Measurements from ENCODE around the gene SRRD. TPM values are rescaled to one million over a fixed set of nuclear protein-coding genes. Genes with fewer than 3 reads are reported as not detected.

Gene SRRD
- total RNA-seq, 1 experiment from 2014 or later = 21.9 TPM

DNA sequence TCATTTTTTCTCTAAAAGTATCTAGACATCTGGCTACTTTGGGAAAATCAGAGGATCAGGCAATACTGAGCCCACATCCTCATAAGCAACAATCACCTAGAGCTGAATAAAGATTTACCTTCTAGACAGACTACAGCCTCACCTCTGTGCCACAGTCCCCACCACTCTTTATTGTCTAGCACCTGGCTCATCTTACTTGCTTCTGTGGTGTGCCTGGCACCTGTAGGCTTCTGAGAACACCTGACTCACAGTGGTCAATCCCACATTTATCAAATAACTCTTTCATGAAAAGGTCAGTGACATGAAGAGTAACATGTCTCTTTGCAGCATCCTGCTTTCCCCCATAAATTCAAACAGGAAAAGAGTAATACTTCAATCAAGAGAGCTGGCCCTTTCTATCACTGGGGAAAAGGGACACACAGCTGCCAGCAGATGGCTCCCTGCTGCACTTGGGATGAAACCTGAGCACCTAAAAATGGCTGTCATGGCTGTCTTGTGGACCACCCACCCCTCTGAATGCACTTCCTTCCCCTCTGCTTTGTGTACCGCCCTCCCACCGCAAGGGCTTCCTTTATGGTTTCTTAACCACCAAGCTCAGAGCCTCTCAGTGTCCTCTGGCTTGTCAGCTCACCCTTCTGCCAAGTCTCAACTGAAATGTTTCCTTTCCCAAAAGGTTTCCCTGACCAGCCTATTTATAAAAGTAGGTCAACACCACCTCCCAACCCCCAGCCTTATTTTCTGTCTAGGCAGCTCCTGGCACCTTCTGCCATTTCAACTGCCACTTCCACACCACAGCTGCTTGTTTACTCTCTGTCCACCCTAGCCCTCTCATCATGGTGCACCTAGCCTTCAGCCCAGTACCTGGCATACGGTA lies 19.2 kb downstream of the SRRD start:
- Histone ChIP-seq H3K9me3 (ENCODE audit: control insufficient read depth, insufficient read depth, low read depth, low read length) (no peaks in the 10 kb centered on the region), H3K27ac (ENCODE audit: low read length) (no peak overlapping the region), H3K36me3 (ENCODE audit: control insufficient read depth, insufficient read depth, low read length) (peaks cover 22% of the 10 kb centered on the region), H3K27me3 (ENCODE audit: control insufficient read depth, insufficient read depth, low read length) (no peaks in the 10 kb centered on the region), H3K4me1 (ENCODE audit: control insufficient read depth, insufficient read depth, low read length) (no peaks in the 10 kb centered on the region), H3K4me3 (ENCODE audit: low read depth in 2 of 2, low read length in 2 of 2) (no peak overlapping the region)
- POLR2A ChIA-PET = no interaction called here
- in situ Hi-C loops (cut with HindIII; ENCODE audit: low pct_unique_long_range_greater_than_20kb, low sequenced_read_pairs) = no loop called here
- TF ChIP-seq, protein P1, sequence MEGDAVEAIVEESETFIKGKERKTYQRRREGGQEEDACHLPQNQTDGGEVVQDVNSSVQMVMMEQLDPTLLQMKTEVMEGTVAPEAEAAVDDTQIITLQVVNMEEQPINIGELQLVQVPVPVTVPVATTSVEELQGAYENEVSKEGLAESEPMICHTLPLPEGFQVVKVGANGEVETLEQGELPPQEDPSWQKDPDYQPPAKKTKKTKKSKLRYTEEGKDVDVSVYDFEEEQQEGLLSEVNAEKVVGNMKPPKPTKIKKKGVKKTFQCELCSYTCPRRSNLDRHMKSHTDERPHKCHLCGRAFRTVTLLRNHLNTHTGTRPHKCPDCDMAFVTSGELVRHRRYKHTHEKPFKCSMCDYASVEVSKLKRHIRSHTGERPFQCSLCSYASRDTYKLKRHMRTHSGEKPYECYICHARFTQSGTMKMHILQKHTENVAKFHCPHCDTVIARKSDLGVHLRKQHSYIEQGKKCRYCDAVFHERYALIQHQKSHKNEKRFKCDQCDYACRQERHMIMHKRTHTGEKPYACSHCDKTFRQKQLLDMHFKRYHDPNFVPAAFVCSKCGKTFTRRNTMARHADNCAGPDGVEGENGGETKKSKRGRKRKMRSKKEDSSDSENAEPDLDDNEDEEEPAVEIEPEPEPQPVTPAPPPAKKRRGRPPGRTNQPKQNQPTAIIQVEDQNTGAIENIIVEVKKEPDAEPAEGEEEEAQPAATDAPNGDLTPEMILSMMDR (IDR thresholded peaks at IDR 0.05) = peak; percentile 68
- TF ChIP-seq, protein P2, sequence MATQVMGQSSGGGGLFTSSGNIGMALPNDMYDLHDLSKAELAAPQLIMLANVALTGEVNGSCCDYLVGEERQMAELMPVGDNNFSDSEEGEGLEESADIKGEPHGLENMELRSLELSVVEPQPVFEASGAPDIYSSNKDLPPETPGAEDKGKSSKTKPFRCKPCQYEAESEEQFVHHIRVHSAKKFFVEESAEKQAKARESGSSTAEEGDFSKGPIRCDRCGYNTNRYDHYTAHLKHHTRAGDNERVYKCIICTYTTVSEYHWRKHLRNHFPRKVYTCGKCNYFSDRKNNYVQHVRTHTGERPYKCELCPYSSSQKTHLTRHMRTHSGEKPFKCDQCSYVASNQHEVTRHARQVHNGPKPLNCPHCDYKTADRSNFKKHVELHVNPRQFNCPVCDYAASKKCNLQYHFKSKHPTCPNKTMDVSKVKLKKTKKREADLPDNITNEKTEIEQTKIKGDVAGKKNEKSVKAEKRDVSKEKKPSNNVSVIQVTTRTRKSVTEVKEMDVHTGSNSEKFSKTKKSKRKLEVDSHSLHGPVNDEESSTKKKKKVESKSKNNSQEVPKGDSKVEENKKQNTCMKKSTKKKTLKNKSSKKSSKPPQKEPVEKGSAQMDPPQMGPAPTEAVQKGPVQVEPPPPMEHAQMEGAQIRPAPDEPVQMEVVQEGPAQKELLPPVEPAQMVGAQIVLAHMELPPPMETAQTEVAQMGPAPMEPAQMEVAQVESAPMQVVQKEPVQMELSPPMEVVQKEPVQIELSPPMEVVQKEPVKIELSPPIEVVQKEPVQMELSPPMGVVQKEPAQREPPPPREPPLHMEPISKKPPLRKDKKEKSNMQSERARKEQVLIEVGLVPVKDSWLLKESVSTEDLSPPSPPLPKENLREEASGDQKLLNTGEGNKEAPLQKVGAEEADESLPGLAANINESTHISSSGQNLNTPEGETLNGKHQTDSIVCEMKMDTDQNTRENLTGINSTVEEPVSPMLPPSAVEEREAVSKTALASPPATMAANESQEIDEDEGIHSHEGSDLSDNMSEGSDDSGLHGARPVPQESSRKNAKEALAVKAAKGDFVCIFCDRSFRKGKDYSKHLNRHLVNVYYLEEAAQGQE (IDR thresholded peaks at IDR 0.05; ENCODE audit: insufficient read depth in 1 of 2, low read depth in 2 of 2, low read length in 1 of 2) = no peak
- TF ChIP-seq POLR2AphosphoS5 (IDR thresholded peaks at IDR 0.05; ENCODE audit: low read depth, low read length) (no peak), SIN3A (IDR thresholded peaks at IDR 0.05; ENCODE audit: borderline replicate concordance, insufficient read depth, low read depth, low read length) (no peak), TCF7L2 (IDR thresholded peaks at IDR 0.05; ENCODE audit: low read depth, low read length) (no peak)
- ATAC-seq (0 out of 2 replicates have a peak, but pooled peaks have one; percentile 60), DNase-seq (ENCODE audit: low read depth, low spot score) (no peak)
- CTCF ChIA-PET = interaction anchor here (0.5 kb wide), 1 partner anchor 161 kb away, joined by 3 read pairs; no protein-coding TSS in a partner anchor
- intact Hi-C loops (cut with micrococcal nuclease; ENCODE audit: unreplicated experiment) = no loop called here
- BruUV-seq (replicated peaks) = no TSS peak

GRCh38 chr22:26503758-26504157 lies 20.1 kb downstream of the SRRD start:
- CTCF ChIA-PET = no interaction called here
- no peaks in the 10 kb centered on the region for H3K9me3 ChIP-seq (ENCODE audit: control insufficient read depth, insufficient read depth, low read depth, low read length)
- intact Hi-C loops (cut with micrococcal nuclease; ENCODE audit: unreplicated experiment) = no loop called here
- H3K27ac ChIP-seq (ENCODE audit: low read length) = no peak overlapping the region
- ATAC-seq (no peak), DNase-seq (ENCODE audit: low read depth, low spot score) (no peak)
- H3K4me1 ChIP-seq (ENCODE audit: control insufficient read depth, insufficient read depth, low read length) = no peaks in the 10 kb centered on the region
- in situ Hi-C loops (cut with HindIII; ENCODE audit: low pct_unique_long_range_greater_than_20kb, low sequenced_read_pairs) = no loop called here
- no peaks in the 10 kb centered on the region for H3K27me3 ChIP-seq (ENCODE audit: control insufficient read depth, insufficient read depth, low read length)
- H3K4me3 ChIP-seq (ENCODE audit: low read depth in 2 of 2, low read length in 2 of 2) = no peak overlapping the region
- peaks cover 19% of the 10 kb centered on the region for H3K36me3 ChIP-seq (ENCODE audit: control insufficient read depth, insufficient read depth, low read length)
- no TSS peak for BruUV-seq (replicated peaks)
- POLR2A ChIA-PET = no interaction called here
- TF ChIP-seq POLR2AphosphoS5 (IDR thresholded peaks at IDR 0.05; ENCODE audit: low read depth, low read length) (no peak), TCF7L2 (IDR thresholded peaks at IDR 0.05; ENCODE audit: low read depth, low read length) (no peak), SIN3A (IDR thresholded peaks at IDR 0.05; ENCODE audit: borderline replicate concordance, insufficient read depth, low read depth, low read length) (no peak)
- TF ChIP-seq, protein P1 (IDR thresholded peaks at IDR 0.05) = no peak
- TF ChIP-seq, protein P2 (IDR thresholded peaks at IDR 0.05; ENCODE audit: insufficient read depth in 1 of 2, low read depth in 2 of 2, low read length in 1 of 2) = no peak

Data from Panc1 (cell line).